HepG2 (cell line): ENCODE results near the gene PRSS12. TPM values are rescaled to one million over a fixed set of nuclear protein-coding genes. Genes with fewer than 3 reads are reported as not detected.
A peak's percentile ranks its signal among the peaks of the same experiment; 100 is the strongest.

Experiments used
- CENPT ChIP-seq: sonication (generic); formaldehyde crosslinking; IDR thresholded peaks from 2 replicates; pipeline ENCODE4 v1.8.0; 2022; ENCODE audit warnings: low read depth, mild to moderate bottlenecking, moderate library complexity, missing genetic modification reagents
- CERS6 ChIP-seq: sonication (generic); formaldehyde crosslinking; IDR thresholded peaks from 2 replicates; pipeline ENCODE4 v1.5.0; 2020; ENCODE audit warnings: missing genetic modification reagents
- FOXA3 ChIP-seq: IDR thresholded peaks from 2 replicates; pipeline ENCODE4 v1.6.1; 2016; ENCODE audit warnings: missing genetic modification reagents, missing compliant biosample characterization
- HNF4A ChIP-seq: sonication (generic); formaldehyde crosslinking; IDR thresholded peaks from 2 replicates; pipeline ENCODE4 v1.4.0; 2020; ENCODE audit warnings: missing genetic modification reagents
- ISX ChIP-seq: sonication (generic); formaldehyde crosslinking; conservative IDR thresholded peaks from 2 replicates; pipeline ENCODE4 v1.5.0; 2020; ENCODE audit warnings: missing genetic modification reagents
- MLX ChIP-seq: IDR thresholded peaks from 2 replicates; pipeline ENCODE4 v1.6.1; 2016
- MTERF4 ChIP-seq: sonication (generic); formaldehyde crosslinking; IDR thresholded peaks from 2 replicates; pipeline ENCODE4 v1.8.0; 2023; ENCODE audit warnings: mild to moderate bottlenecking, missing genetic modification reagents
- RBM22 ChIP-seq: fragments of 200-400 bp; formaldehyde crosslinking; optimal IDR thresholded peaks from 2 replicates; pipeline ENCODE3; 2017; ENCODE audit warnings: mild to moderate bottlenecking, low read length, moderate library complexity
- RNF219 ChIP-seq: sonication (generic); formaldehyde crosslinking; IDR thresholded peaks from 2 replicates; pipeline ENCODE4 v1.5.0; 2020; ENCODE audit warnings: mild to moderate bottlenecking, missing genetic modification reagents
- SAFB2 ChIP-seq: sonication (generic); formaldehyde crosslinking; IDR thresholded peaks from 2 replicates; pipeline ENCODE4 v1.5.1; 2020; ENCODE audit warnings: missing genetic modification reagents, low read depth, mild to moderate bottlenecking, borderline replicate concordance
- SP5 ChIP-seq: IDR thresholded peaks from 2 replicates; pipeline ENCODE4 v1.6.1; 2016; ENCODE audit warnings: low read depth, borderline replicate concordance
- THAP7 ChIP-seq: sonication (generic); formaldehyde crosslinking; IDR thresholded peaks from 2 replicates; pipeline ENCODE4 v1.8.1; 2023; ENCODE audit warnings: mild to moderate bottlenecking, missing genetic modification reagents
- ZNF230 ChIP-seq: sonication (generic); formaldehyde crosslinking; IDR thresholded peaks from 2 replicates; pipeline ENCODE4 v1.4.0; 2020; ENCODE audit warnings: mild to moderate bottlenecking, missing genetic modification reagents
- ZNF431 ChIP-seq: sonication (generic); formaldehyde crosslinking; IDR thresholded peaks from 2 replicates; pipeline ENCODE4 v1.9.0; 2022; ENCODE audit warnings: missing genetic modification reagents, low read depth, mild to moderate bottlenecking, borderline replicate concordance
- ZNF451 ChIP-seq: sonication (generic); formaldehyde crosslinking; IDR thresholded peaks from 2 replicates; pipeline ENCODE4 v1.5.0; 2020; ENCODE audit warnings: mild to moderate bottlenecking, missing genetic modification reagents
- ZNF574 ChIP-seq: sonication (generic); formaldehyde crosslinking; IDR thresholded peaks from 2 replicates; pipeline ENCODE4 v1.4.0; 2020; ENCODE audit warnings: missing genetic modification reagents
- ZNF577 ChIP-seq: sonication (generic); formaldehyde crosslinking; IDR thresholded peaks from 2 replicates; pipeline ENCODE4 v1.4.0; 2020; ENCODE audit warnings: mild to moderate bottlenecking, low read depth, missing genetic modification reagents, borderline replicate concordance
- ZNF678 ChIP-seq: sonication (generic); formaldehyde crosslinking; IDR thresholded peaks from 2 replicates; pipeline ENCODE4 v1.4.0; 2020; ENCODE audit warnings: mild to moderate bottlenecking, missing genetic modification reagents
- ZNF737 ChIP-seq: sonication (generic); formaldehyde crosslinking; IDR thresholded peaks from 2 replicates; pipeline ENCODE4 v1.5.0; 2020; ENCODE audit warnings: missing genetic modification reagents, mild to moderate bottlenecking, borderline replicate concordance
- polyA plus RNA-seq, 8 experiments: library from polyadenylated mRNA; depleted of rRNA in 3 of 8; stranded (reverse) in 7 of 8; unstranded in 1 of 8; fragments of >200 nt; fragmentation: Illumina TruSeq in 4 of 8; extraction: Trizol in 4 of 8; gene quantifications; 2 replicates each; pipeline versions ENCODE4 v1.2.1 to v1.2.3, GENCODE V29; 2011 to 2016; ENCODE audit warnings: low read depth in 4 of 8, missing spikeins in 1 of 8, mixed read lengths in 1 of 8; ENCODE audit not compliant: insufficient read depth in 1 of 8
- total RNA-seq, 5 experiments: library from RNA; depleted of rRNA; stranded (reverse); fragments of >200 nt; fragmentation: Illumina TruSeq; extraction: Trizol; gene quantifications; 2 replicates each; pipeline ENCODE4 v1.2.3, GENCODE V29; 2016; ENCODE audit warnings: low read depth in 1 of 5

Gene PRSS12
- total and polyA plus RNA-seq, 2 of the 13 experiments (the other 11 are each of a cell fraction or from before 2014, with no cell fraction given): 0.02 TPM; not detected in 1

- TF ChIP-seq ZNF577 (CRISPR knock-in tag) (no peak), ZNF678 (CRISPR knock-in tag) (no peak; the same call in 1 of the 2 replicates), MTERF4 (CRISPR knock-in tag) (0 out of 2 replicates have a peak, but pooled peaks have one; percentile 26), MLX (CRISPR knock-in tag) (peak; percentile 73), THAP7 (CRISPR knock-in tag) (0 out of 2 replicates have a peak, but pooled peaks have one; percentile 21), ZNF451 (CRISPR knock-in tag) (0 out of 2 replicates have a peak, but pooled peaks have one; percentile 29), ISX (CRISPR knock-in tag) (0 out of 2 replicates have a peak, but pooled peaks have one; percentile 74), SP5 (peak; percentile 54; the same call in 1 of the 2 replicates), FOXA3 (CRISPR knock-in tag) (peak; percentile 70), SAFB2 (no peak), CENPT (CRISPR knock-in tag) (no peak), ZNF737 (CRISPR knock-in tag) (no peak), ZNF574 (peak; percentile 86), RNF219 (CRISPR knock-in tag) (peak; percentile 84; the same call in 1 of the 2 replicates), ZNF431 (CRISPR knock-in tag) (0 out of 2 replicates have a peak, but pooled peaks have one; percentile 11), CERS6 (CRISPR knock-in tag) (0 out of 2 replicates have a peak, but pooled peaks have one; percentile 29), RBM22 (peak; percentile 94), HNF4A (CRISPR knock-in tag) (peak; percentile 78), ZNF230 (CRISPR knock-in tag) (peak; percentile 73)
Measured at GRCh38 chr4:118278473-118279274, 74.1 kb downstream of the PRSS12 start (continued).
